ENCODE results near the gene GADD45GIP1. TPM values are rescaled to one million over a fixed set of nuclear protein-coding genes. Genes with fewer than 3 reads are reported as not detected.

Gene GADD45GIP1
- total and polyA plus RNA-seq, 10 of the 15 experiments (the other 5 are each of a cell fraction or from before 2014, with no cell fraction given): 5.1 to 136 (median 30.1) TPM

GRCh38 chr19:12937093-12937926, 19.7 kb downstream of the GADD45GIP1 start (continued):
- no peak for TF ChIP-seq CUX1 (IDR thresholded peaks at IDR 0.05; ENCODE audit: insufficient replicate concordance, low read depth, low read length)
- TF ChIP-seq PBX3 (IDR thresholded peaks at IDR 0.05; ENCODE audit: insufficient replicate concordance, low read depth, low read length): no peak
- no peak for TF ChIP-seq RAD21 (IDR thresholded peaks at IDR 0.05; ENCODE audit: insufficient read depth, low read depth, low read length)
- TF ChIP-seq USF2 (IDR thresholded peaks at IDR 0.05; ENCODE audit: borderline replicate concordance, low read depth, low read length): peak; percentile 26; the same call in 1 of the 2 replicates
- TF ChIP-seq IRF3 (IDR thresholded peaks at IDR 0.05): no peak
- no peak for TF ChIP-seq NFYA (IDR thresholded peaks at IDR 0.05; ENCODE audit: borderline replicate concordance, low read depth, low read length)
- TF ChIP-seq SPI1 (IDR thresholded peaks at IDR 0.05; ENCODE audit: borderline replicate concordance, insufficient read depth, low read depth, low read length): no peak
- no peak for TF ChIP-seq ASH2L (IDR thresholded peaks at IDR 0.05; ENCODE audit: borderline replicate concordance, low read depth)
- TF ChIP-seq ZNF24 (IDR thresholded peaks at IDR 0.05): no peak
- TF ChIP-seq SUZ12 (IDR thresholded peaks at IDR 0.05; ENCODE audit: unreplicated experiment): no peak
- TF ChIP-seq HDAC2 (IDR thresholded peaks at IDR 0.05): no peak
- TF ChIP-seq HCFC1 (IDR thresholded peaks at IDR 0.05; ENCODE audit: low read length): no peak
- no peak for TF ChIP-seq ATF7 (IDR thresholded peaks at IDR 0.05; ENCODE audit: low read depth)
- TF ChIP-seq KLF5 (IDR thresholded peaks at IDR 0.05; ENCODE audit: partially characterized antibody): no peak
- no peak for TF ChIP-seq KDM1A (IDR thresholded peaks at IDR 0.05; ENCODE audit: borderline replicate concordance)
- no peak for TF ChIP-seq YY1 (IDR thresholded peaks at IDR 0.05; ENCODE audit: low read depth, low read length)
- TF ChIP-seq FOXK2 (IDR thresholded peaks at IDR 0.05): no peak
- no peak for TF ChIP-seq WRNIP1 (IDR thresholded peaks at IDR 0.05; ENCODE audit: borderline replicate concordance, low read depth, low read length)
- TF ChIP-seq NRF1 (conservative IDR thresholded peaks at IDR 0.05; ENCODE audit: low read depth, low read length): no peak
- peak; percentile 80 for TF ChIP-seq USF1 (IDR thresholded peaks at IDR 0.05; ENCODE audit: borderline replicate concordance, extremely low read length, insufficient read depth, low read depth, low read length)
- no peak for TF ChIP-seq SREBF2 (IDR thresholded peaks at IDR 0.05; ENCODE audit: low read length)
